Neural progenitor cell (in vitro differentiated cells): Measurements from ENCODE around the gene CHCHD6.

Source experiments
- CTCF ChIP-seq: fragments of 200-600 bp; sonication (generic); IDR thresholded peaks from 2 replicates; pipeline ENCODE4 v1.5.1; 2017; ENCODE audit warnings: antibody characterized with exemption, mild to moderate bottlenecking
- EZH2 ChIP-seq: fragments of 200-600 bp; sonication (generic); IDR thresholded peaks from 2 replicates; pipeline ENCODE4 v1.6.1; 2017; ENCODE audit warnings: antibody characterized with exemption, mild to moderate bottlenecking, moderate library complexity
- EZH2phosphoT487 ChIP-seq: fragments of 200-600 bp; sonication (generic); IDR thresholded peaks from 2 replicates; pipeline ENCODE4 v1.6.1; 2017; ENCODE audit warnings: antibody characterized with exemption

GRCh38 chr3:126895178-126896066 is 191.4 kb downstream of the CHCHD6 start:
- TF ChIP-seq CTCF (no peak), EZH2 (no peak), EZH2phosphoT487 (no peak)
